Activated CD4-positive, alpha-beta T cell treated with anti-CD3 and anti-CD28 coated beads, Interleukin-2, Interleukin-6, amounts not matched to agents 100 ng/mL and 50 ng/mL, durations not matched to agents 16 hours and 8 hours (primary cell): Measurements from ENCODE around the gene RRAD.
"Not testable (repeated sequence)": the region's sequence is repeated elsewhere in the genome, so short reads cannot be mapped to it uniquely, and the experiment has no call there.

Experiments
- DNase-seq: peaks from one replicate; pipeline ENCODE4 v3.0.0-alpha.2; 2020

Gene RRAD

DNA sequence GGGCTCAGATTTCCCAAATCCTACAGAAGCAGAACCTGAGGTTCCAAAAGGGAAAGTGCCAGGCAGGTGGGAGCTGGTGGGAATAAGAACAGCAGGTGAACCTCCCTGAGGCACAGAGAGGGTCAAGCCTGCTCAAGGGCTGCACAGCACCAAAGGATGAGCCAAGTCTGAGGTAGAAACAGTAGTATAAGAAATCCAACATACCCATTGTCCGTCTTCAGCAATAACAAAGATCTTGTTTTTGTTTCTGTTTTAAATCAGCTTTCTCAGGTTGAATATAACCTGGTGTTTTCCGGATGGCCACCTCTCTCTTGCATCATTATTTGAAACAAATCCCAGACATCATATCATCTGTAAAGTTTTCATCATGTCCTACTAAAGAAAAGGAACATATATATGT, 25.1 kb upstream of the RRAD start:
- peak; percentile 51 for DNase-seq

DNA sequence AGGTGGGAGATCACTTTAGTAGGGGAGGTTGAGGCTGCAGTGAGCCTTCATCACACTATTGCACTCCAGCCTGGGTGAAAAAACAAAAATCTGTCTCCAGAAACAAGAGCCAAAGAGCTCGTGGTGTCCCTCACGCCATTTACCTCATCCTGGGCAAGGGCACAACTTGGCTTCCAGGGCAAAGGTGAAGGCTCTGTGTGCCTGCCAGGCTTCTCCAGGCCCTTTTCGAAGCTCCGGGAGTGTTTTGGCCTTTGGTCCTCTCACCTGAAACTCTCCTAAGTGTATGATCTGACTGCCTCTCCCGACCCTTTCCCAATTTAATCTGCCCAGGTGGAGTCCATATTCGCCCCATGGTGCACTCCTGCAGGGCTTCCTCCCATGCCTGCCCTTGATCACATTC, 24.1 kb upstream of the RRAD start:
- no peak for DNase-seq

DNA sequence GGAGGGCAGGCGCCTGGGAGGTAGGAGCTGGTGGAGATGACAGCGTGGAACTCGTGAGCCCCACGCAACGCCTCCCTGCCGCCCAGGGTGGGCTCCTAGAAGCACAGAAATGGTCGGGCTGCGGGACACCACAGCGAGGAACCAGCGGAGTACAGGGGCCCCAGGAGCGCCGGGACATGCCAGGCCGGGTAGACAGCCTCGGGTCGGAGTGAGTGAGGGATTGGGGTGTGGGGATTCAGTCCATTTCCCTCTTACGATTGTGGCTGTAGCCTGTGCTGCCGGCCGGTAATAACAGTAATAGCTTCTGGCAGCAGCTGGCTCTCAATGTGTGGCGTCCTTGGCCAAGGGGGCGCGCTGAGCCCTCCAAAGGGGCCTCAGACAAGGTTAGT, 23.5 kb upstream of the RRAD start:
- no peak for DNase-seq

DNA sequence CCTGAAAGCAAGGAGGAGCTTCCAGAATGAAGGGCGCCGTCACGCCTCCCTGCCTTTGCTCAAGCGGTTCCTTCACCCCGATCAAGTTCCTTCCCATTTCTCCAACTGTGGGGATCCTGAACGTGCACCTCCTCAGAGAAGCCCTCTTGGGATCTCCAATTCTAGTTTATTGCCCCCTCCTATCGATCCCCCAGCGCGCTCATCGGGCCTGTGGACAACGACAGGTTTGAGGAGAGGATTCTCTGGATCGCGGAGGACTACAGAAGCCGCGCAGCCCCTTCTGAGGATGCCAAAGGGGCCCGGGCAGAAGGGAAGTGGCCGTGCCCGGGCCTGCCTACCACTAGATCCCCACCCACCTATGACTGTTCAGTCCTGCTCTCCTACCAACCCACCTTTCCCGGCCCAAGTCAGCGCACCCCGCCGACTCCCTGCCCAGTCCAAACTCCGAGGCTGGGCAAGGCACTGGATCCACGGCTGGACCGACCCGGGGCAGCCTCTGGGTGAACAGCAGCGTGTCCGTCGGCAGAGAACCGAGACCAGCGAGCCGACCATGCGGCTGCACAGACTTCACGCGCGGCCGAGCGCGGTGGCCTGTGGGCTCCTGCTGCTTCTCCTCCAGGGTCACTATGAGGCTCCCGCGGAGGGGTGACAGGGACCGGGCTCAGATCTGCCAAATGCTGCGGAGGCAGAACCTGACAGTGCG, 22.9 kb upstream of the RRAD start:
- no peak for DNase-seq

DNA sequence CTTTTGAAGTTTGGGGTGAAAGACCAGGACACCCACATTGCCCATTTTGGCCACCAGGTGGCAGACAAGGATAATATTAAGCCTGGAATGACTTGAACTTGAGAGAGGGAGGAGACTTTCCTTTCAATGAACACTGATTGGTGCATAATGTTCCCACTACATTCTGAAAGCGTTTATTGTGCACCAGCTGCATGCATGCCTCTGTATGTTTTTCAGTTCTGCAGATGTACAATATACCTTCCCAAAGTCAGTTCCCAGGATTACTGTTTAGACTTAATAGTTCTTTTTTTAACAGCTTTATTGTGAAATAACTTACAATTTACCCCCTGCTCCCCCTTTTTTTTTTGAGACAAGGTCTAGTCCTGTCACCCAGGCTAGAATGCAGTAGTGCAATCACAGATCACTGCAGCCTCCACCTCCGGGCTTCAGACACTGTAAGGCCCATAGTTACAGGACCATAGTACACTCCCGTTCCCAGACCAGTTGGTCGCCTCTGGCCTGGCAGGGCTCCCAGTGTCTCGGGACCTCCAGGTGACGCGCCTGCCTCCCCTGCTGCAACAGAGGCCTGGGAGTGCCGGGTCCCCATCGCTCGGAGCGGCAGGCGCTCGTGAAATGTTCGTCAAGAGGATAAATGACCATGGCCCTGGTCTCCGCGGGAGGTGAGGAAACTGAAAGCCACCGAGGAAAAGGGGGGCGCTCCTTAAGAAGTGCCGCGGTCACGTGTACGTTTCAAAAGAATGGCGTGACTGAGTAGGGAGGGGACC, 22.1 kb upstream of the RRAD start:
- peak; percentile 92 for DNase-seq

DNA sequence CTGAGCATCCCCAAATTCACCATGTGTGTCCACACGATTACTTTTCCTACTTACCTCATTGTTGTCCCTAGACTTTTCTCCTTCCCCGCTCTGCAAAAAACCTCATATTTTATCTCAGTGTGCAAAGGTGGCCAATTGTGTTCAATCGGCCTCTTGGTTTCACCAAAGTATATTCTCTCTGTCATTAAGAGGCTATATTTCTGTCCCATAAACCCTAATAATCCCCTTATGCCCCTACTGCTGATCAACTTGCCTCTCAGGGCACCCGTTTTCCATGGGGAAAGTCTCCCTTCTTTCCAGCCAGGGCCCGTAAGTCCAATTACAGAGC, 21.6 kb upstream of the RRAD start:
- DNase-seq, result no peak

DNA sequence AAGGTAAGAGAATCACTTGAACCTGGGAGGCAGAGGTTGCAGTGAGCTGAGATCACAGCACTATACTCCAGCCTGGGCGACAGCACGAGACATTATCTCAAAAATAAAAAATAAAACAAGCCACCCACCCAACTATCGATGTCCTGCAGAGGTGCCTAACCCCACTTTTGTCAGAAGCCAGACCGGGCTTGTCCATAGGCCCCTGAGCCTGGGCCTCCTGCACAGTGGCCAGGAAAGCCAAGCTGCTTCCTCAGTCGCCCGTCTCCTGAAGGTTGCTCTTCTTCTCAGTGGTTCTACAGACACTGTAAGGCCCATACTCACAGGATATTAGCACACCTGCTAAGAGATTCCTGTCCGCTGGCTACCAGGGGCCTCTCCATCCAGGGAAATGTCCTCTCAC, 21.2 kb upstream of the RRAD start:
- no peak for DNase-seq

DNA sequence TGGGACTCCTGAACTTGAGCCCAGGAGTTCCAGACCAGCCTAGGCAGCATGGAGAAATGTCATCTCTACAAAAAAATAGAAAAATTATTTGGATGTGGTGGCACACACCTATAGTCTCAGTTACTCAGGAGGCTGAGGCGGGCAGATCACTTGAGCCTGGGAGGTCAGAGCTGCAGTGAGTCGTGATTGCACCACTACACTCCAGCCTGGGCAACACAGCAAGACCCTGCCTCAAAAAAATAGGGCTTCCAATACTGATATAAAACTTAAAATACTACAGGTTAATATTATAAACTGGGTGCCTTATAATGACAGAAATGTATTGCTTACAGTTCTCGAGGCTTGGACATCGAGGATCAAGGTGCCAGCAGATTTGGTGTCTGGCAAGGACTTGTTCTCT, 20.6 kb upstream of the RRAD start:
- no peak for DNase-seq

DNA sequence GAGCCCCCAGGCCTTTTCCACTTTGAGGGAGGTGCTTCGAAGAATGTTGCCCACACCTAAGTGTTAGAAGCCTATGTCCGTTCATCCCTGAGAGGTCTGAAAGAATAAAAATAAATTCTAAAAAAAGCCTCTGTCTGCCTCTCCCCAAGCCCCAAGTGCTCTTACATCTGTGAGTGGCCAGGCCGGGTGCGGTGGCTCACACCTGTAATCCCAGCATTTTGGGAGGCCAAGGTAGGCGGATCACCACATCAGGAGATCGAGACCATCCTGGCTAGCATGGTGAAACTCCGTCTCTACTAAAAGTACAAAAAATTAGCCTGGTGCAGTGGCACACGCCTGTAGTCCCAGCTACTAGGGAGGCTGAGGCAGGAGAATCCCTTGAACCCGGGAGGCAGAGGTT, 19.6 kb upstream of the RRAD start:
- not testable (repeated sequence) for DNase-seq

DNA sequence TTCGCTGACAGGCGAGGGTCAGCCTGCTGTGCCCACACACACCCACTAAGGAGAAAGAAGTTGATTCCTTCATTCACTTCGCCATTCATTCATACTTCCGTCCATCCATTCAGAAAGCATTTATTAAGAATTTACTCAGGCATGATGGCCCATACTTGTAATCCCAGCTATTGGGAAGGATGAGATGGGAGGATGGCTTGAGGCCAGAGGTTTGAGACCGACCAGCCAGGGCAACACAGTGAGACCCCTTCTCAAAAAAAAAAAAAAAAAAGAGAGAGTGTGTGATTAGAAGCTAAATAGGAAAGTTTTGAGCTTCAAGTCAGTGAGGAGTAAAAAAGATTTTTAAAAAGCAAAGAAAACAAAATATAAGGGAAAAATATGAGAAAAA, 18.7 kb upstream of the RRAD start:
- no peak for DNase-seq

DNA sequence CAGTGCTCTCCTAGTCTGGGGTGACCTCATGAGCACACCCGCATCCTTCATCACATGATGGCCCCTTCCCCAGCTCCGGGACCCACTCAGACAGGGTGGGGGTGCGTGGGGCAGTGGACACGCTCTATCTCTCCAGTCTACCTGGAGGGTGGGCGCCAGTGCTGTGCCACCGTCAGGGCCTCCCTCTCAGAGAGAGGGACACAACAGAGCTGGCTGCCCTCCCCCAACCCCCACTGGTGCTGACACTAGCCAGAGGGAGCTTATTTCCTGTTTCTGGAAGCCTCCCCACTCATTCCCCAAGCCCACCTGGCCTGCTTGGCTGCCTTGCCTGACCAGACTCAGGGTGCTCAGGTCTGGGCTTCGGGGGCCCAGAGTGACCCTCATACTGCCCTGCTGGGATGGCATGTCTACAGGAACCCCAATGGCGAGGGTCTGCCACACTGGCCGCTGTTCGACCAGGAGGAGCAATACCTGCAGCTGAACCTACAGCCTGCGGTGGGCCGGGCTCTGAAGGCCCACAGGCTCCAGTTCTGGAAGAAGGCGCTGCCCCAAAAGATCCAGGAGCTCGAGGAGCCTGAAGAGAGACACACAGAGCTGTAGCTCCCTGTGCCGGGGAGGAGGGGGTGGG, 18.2 kb upstream of the RRAD start:
- no peak for DNase-seq

DNA sequence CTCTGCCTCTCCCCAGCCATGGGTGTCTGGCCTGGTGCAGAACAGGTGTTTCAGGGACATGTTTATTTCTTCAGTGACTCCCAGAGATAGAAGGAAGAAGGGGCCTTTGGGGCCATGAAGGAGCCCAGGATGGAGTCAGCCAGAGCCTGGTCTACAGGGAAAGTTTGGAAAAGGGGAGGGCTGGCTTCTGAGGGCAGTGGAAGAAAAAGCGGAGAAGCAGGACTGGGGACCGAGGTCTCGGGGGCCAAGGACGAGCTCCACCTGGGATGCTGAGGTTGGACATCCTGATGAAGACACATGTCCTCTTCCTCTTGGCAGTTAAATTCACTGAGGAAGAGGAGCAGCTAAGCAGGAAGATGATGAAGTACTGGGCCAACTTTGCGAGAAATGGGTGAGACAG, 17.6 kb upstream of the RRAD start:
- no peak for DNase-seq

DNA sequence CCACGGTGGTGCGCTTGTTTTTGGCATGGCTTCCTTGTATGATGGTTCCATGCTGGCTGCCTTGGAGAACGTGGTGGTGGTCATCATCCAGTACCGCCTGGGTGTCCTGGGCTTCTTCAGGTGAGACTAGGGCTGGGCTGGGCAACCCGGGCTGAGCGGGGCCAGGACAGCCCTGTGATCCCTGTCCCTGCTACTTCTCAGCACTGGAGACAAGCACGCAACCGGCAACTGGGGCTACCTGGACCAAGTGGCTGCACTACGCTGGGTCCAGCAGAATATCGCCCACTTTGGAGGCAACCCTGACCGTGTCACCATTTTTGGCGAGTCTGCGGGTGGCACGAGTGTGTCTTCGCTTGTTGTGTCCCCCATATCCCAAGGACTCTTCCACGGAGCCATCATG, 14.9 kb upstream of the RRAD start:
- DNase-seq, result no peak

DNA sequence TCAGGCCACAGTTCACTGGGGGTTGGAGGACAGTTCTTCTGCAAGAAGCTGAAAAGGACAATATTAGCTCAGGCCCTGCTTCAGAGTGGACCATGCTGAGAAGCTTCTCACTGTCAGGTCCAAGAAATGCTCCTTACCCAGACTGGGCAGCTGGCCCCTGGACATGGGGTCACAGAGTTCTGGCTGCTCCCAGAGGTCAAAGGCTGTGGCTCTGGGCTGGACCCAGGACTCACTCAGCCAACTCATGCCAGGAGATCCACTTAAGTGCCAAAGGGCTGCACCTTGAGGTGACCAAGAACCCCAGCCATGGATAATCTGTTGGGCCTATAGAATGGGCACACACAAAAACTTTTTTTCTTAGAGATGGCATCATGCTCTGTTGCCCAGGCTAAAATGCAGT, 14.0 kb upstream of the RRAD start:
- no peak for DNase-seq

DNA sequence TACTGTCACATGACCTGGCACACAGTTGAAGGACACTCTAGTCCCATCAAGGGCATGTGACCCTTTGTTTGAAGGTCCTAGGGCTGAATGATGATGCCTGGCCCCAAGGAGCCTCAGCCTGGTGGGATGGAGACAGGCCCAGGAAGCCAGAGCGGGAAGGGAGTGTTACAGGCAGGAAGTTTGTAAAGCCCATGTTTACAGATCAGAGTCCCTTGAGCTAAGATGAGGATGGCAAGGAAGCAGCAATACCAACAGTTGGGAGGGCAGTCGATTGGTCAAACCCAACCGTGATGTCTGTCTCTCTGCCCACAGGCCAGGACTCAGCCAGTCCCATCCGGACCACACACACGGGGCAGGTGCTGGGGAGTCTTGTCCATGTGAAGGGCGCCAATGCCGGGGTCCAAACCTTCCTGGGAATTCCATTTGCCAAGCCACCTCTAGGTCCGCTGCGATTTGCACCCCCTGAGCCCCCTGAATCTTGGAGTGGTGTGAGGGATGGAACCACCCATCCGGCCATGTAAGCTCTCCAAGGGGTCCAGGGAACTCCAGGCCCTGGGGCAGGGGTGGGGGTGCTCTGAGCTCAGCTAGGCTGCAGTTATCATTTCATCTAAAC, 12.5 kb upstream of the RRAD start:
- no peak for DNase-seq

DNA sequence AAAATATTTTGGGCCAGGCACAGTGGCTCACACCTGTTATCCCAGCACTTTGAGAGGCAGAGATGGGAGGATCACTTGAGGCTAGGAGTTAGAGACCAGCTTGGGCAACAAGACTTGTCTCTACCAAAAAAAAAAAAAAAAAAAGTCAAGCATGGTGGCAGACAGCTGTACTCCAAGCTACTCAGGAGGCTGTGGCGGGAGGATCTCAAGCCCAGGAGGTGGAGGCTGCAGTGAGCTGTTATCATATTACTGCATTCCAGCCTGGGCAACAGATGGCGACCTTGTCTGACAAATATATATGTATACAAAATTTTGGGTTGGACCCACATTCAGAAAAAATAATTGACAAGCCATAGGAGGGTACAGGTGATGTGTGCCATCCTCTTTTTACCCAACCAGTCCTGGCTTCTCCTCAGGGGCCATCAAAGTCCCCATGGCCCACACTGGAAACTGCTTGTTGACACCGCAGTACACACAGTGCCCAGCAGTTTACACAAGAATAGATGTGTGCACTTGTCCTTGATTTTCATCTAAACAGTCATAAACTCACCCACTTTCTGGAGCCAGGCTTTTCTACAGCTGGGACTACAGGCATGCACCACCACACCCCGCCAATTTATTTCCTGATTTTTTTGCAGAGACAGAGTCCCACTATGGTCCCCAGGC, 11.7 kb upstream of the RRAD start:
- DNase-seq, result no peak

DNA sequence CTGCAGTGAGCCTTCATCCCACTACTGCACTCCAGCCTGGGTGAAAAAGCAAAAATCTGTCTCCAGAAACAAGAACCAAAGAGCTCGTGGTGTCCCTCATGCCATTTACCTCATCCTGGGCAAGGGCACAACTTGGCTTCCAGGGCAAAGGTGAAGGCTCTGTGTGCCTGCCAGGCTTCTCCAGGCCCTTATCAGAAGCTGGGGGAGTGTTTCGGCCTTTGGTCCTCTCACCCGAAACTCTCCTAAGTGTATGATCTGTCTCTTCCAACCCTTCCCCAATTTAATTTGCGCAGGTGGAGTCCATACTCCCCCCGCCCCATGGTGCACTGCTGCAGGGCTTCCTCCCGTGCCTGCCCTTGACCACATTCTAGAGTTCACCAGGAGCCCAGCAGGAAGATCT, 11.1 kb upstream of the RRAD start:
- DNase-seq, result no peak

DNA sequence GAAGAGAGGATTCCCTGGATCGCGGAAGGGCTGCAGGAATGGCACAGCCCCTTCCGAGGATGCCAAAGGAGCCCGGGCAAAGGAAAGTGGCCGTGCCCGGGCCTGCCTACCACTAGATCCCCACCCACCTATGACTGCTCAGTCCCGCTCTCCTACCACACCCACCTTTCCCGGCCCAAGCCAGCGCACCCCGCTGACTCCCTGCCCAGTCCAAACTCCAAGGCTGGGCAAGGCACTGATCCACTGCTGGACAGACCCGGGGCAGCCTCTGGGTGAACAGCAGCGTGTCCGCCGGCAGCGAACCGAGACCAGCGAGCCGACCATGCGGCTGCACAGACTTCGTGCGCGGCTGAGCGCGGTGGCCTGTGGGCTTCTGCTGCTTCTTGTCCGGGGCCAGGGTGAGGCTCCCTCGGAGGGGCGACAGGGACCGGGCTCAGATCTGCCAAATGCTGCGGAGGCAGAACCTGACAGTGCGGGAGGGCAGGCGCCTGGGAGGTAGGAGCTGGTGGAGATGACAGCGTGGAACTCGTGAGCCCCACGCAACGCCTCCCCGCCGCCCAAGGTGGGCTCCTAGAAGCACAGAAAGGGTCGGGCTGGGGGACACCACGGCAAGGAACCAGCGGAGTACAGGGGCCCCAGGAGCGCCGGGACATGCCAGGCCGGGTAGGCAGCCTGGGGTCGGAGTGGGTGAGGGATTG, 10.1 kb upstream of the RRAD start, which contains the start of gene CES2:
TSS of gene CES2 (plus strand) at position 203 of the 698 bp plus-strand sequence. CDS start at position 323, 120 bp downstream.
- DNase-seq, result no peak

DNA sequence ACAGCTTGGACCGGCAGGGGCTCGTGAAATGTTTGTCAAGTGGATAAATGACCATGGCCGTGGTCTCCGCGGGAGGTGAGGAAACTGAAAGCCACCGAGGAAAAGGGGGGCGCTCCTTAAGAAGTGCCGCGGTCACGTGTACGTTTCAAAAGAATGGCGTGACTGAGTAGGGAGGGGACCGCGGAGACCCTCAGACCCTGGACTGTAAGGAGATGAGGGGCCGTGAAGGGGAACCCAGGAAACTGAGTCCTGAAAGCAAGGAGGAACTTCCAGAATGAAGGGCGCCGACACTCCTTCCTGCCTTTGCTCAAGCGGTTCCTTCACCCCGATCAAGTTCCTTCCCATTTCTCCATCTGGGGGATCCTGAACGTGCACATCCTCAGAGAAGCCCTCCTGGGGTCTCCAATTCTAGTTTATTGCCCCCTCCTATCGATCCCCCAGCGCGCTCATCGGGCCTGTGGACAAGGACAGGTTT, 9.5 kb upstream of the RRAD start:
- not testable (repeated sequence) for DNase-seq

DNA sequence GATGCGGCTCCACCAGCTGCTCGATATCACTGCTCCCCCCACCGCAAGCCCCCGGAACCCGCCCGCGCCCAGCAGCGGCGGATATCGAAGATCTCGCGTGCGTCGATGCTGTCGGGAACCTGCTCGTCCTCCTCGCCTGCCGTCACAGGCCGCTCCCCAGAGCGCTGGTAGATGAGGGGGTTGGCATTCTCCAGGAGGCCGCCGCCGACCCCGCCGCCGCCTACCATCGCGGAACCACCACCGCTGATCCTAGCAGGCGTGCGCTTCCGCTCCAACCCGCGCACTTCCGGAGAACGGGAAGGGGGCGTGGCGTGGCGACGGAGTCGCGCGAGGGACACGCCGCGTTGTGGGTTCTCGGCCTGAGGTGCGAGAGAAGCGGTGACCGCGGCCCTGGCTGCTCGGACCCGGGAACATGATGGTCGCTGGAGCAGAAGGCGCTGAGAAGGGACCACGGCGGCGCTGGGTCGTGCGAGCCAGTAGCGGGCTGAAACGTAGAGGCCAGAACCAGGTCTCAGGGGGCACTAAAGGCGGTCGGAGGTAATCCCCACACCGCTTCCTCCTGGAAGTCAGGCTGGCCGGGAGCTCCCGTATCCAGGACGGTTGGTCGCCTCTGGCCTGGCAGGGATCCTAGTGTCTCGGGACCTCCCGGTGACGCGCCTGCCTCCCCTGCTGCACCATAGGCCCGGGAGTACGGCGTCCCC, 9.0 kb upstream of the RRAD start, which contains the start of gene CIAO2B:
TSS of gene CIAO2B (minus strand) at position 265 of the 701 bp plus-strand sequence. CDS start at position 227, 38 bp downstream.
- peak; percentile 93 for DNase-seq

DNA sequence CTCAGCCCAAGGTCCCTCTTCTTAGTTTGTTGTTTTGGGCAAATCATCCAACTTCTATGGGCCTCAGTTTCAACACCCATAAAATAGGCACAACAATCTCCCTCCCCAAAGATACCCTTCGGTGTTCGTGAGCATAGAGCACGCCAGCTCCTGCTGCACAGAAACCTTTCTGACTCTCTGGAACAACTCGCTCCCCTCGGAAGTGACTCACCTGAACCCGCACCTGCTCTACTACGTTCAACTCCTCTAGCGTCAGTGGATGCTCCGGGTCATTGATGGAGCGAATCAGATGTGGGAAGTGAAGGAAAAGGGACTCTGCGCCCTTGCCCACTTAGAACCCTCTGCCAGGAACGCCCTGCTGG, 8.4 kb upstream of the RRAD start:
- DNase-seq, result peak; percentile 45

DNA sequence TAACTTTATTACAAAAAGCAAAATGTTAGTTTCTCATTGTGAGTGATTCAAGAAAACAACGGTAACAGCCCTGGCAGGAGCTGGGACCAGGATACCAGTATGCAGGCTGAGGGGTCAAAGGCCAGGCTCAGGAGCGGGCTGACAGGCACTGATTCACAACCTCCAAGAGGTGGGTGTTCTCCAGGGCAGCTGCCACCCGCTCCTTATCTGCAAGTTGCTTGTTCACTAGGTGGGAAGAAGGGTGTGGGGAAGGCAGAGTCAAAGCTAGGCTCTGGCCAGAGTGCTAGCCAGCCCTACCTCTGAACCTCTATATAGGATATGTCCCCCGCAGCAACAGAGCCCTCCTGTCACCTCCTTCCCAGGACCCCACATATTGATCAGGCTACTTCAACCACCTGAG, 6.7 kb upstream of the RRAD start:
- DNase-seq, result no peak
